Stimulated activated CD8-positive, alpha-beta memory T cell treated with anti-CD3 and anti-CD28 coated beads, Interleukin-7, amount 100 ng/mL, for 1 hour (primary cell): Measurements from ENCODE around the gene DPP4.

Experiments
- DNase-seq, 2 donors: peaks; one replicate each; pipeline ENCODE4 v3.0.0-alpha.2; 2020; ENCODE audit warnings: low read depth in 2 of 2

The DPP4 gene

DNA sequence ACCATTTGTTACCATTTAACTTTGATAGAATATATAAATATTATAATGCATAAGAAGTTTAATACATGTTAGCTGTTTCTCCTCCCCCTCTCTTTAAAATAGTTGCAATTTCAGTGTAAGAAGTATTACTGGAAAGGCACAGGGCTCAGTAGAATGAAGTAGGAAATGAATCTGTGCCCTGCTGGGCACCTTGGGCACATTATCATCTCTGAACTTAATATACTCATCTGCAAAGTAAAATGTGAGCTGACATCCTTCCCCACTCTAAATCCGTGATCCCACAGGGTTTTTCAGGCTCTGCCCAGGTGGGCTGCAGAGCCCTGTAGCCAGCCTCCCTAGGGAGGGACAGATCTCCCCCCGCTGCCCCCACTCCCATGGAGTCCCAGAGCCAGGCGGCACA, 56.8 kb downstream of the DPP4 start:
- no peak for DNase-seq

- no peak for DNase-seq
Observed at GRCh38 chr2:162016080-162016479, 57.9 kb downstream of the DPP4 start.

DNA sequence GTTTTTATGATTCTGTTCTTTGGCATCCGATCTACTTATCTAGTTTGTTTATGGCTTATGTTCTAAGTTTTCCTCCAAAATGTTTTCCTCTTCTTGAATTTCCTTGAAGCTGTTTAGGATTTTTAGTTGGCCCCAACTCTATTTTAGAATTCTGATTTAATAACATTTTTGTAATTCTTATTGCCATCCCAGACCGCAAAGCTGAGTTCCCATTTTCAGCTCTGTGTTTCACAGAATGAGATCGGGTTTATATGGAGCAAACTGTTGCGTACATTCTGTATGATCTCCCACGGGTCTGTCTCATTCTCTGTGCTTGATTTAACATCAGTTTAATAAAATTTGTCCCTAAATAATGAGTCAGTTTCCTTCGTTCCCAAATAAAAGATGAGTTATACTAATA, 59.3 kb downstream of the DPP4 start:
- DNase-seq = no peak

DNA sequence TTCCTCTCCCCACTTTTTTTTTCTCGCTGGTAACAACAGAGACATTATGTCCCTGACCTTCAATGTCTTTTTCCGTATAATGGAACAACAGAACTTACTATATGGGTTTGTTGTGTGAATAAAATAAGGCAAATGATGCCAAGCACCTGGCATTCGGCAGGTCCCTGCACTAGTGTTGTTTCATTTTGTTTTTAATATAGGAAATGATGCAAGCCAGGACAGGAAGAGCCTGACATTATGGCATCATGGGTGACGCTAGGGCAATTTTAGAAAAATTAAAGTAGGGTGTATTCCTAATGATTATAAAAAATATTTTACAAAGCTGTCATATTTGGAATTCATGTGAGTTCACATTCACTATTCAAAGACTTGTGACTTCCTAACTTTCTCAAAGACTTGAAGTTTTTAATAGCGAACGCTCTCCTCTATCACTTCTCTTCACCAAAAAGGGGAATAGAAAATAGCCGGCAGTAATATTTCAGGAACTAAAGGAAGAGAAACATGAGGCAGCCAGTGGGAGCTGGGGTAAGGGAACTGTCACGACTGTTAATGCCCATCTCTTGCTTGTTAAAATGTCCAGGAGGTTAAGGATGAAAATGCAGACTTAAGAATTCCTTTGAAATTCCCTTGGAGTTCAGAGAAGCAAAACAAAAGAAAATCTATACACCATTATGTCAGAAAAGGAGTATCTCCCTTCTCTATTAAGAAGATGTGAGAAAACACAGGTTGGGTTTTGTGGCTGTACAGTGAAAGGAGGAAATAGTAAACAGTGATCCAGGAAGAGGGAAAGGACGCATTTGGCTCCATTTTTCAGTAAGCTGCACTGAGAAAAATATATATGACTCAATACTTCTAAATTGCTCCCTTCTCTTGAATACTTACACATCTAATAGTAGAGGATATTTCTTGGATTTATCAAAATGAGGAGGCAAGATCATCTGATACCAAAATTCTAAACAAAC, 60.2 kb downstream of the DPP4 start:
- DNase-seq = no peak

- DNase-seq = no peak
Observed at GRCh38 chr2:162012565-162013058, 61.4 kb downstream of the DPP4 start.

DNA sequence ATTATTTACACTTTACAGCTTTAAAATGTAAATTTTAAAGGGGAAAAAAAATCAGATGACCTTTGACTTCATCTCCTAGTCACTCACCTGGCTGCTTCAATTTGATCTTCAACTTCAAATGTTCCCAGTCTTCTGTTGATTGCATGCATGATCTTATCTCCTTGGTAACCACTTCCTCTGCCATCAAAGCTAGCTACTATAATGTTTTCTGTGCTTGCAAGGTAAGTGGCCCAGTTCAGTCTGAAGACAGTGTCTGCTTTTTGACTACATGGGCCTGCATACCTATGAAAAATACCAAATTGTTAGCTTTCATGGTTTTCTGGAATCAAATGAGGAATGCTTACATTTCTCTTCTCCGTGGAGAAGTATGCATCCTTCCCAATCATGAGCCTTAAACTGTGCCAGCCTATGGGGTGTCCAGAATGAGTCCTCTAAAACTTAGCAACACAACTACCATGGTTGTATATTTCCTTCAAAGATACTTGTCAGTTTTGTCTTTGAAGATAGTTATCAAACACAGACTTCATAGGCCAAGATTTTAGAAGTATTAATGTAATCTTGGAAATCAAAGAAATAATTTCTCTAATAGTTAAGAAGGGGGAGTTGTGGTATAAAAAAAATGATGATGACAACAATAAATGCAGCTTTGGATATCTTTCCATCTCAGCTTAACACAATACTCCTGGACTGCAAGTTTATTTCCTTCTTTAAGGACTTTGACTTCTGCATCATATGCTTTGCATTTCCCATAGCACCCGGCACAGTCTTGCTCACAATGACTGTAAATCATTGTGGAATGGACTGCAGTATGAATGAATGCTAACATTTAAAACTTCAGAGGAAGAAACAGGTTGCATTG, 62.1 kb downstream of the DPP4 start:
- no peak for DNase-seq

GRCh38 chr2:162009543-162009942, 64.5 kb downstream of the DPP4 start:
- DNase-seq = no peak

GRCh38 chr2:162007447-162008040, 66.5 kb downstream of the DPP4 start:
- DNase-seq = no peak

DNA sequence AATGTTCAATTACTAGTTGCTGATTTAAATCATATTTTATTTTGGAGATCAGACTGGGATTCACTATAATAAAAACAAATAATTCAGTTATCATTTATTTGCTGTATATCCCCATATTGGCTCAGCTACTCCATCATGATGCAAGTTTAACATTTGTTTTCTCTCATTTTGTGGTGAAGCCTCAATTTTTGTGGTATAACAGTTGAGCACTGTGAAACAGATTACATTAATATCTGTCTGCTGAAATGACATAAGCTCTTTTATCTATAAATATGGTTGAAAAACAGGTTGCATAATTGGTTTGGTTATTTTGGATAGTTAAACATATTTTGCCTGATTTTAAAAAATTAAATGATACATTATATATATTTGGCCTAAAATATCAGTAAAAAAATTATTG, 67.7 kb downstream of the DPP4 start:
- no peak for DNase-seq

DNA sequence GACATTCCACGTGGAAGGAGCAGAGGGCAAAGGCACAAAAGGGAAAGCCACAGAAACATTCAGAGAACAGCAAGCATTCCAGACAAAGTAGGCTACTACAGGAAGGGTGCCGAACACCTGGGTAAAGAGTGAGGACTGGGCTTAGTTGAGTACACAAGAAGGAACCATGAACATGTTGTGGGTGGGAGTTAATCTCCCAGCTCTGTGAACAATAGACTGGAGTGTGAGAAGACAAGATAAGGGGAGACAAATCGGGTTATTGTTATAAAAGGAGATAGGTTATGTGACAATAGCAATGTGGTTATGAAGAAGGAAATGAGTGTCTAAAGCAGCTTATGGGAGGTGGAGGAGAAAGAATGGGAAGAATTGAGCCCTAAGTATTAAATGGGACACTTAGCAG, 70.0 kb downstream of the DPP4 start:
- DNase-seq = no peak

- DNase-seq = no peak
Observed at GRCh38 chr2:162002623-162003235, 71.3 kb downstream of the DPP4 start.

- DNase-seq = no peak
Observed at GRCh38 chr2:162000431-162000830, 73.6 kb downstream of the DPP4 start.

DNA sequence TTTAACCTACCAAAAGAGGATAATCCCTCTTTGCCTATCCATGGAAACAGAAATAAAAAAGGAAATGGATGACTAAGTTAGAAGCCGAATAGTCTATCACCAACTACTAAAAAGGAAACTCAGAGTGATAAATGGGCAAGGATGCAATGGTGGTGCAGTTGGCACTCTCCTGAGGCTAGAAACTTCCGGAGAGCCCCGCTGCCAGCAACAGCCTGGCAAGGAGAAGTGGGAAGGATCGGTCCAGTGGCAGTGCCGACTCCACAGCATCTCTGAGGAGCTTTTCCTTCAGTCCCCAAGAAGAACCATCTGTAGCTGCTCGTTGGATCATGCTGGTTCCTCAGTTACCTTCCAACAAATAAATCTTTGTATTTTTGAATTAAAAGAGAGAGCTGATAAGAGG, 74.7 kb downstream of the DPP4 start:
- no peak for DNase-seq

DNA sequence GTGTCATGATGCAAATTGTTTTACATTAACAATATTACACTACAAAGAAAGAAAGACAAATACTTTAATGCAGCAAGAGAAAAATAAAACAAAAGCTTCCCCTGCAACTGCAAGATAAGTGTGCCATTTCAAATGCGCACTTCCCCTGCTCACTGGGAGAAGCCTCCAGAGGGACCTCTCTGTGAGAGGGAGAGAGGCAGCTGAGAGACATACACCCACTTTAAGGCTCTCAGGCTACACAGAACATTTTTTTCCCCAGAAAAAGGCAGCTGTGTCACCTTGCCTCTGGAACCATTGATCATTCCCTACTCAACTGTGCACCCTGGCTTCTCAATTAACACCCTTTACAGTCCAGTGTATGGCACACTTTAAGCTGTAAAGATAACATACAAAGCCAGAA, 75.2 kb downstream of the DPP4 start:
- DNase-seq = no peak

DNA sequence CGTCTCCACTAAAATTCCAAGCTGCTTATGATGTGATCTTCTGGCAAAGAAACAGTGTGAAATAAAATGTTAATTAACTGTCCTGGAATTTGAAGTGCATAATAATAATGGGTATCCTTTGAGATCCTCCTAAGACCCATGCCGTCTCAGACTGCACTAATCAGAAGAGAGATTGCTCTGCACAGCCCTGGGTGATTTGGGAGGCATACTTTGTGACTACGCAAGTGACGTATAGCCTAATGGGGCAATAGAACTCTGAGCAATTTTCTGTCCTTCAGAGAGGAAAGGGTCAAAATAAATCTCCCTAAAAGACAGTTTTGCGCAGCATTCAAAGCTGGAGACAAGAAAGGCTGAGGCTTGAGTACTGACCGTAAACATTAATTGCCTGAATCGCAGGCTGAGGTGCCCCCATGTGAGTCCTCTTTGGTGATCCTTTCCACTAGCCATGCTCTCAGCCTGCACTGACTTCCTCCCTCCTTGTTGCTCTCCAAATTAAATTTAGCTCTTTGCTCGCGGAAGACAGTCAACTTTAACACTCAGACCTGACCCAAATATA, 76.0 kb downstream of the DPP4 start:
- no peak for DNase-seq

DNA sequence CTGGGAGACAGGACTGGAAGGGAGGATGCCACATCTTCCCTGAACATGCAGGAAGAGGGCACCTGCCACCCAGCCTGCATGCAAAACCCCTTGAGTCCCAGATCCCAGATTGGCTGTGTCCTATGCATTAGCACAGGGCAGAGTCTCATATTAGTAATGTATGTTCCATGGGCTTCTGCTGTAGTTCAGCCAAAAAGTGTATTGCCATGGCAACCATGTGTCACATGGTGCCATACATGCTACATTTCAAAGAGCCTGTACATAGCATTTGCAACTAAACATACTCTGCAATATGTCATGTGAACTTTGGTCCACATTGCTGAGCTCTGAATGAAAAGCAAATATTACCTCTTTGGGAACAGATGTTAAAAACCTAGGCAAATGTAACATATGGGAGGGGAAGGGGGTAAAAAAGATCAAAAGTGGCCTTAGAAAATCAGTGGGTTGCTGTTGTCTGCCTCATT, 78.4 kb downstream of the DPP4 start:
- DNase-seq = no peak

DNA sequence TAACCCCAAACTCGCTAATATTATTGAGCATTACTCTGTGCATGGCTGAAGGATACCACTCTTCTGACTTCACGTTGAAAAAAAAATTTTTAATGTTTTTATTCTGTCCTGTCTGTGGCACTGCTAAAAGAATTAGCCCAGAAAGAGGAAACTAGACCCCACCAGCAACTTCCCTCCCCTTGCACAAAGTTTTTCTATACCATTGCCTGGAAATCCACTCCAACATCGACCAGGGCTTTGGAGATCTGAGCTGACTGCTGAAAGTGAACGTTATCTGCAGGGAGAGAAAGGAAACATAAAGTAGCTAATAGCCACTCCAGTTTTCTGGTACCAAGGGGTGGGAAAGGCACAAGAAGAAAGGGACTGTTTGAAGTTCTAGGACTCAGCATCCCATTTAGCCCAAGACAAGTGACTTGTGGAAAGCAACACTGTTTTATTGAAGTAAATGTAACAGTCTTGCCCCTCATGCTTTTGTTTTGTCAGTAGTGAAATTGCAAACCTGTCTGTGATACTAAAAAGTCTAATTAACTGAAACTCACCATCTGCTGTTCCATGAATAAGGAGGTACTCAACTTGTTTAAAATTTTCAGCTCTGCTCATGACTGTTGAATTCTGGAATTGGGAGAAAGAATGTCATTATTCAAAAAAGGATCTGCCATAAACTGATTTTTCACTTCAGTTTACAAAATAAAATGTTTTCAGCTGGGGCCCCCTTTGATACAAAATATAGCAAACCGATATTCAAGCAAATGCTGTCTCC, 79.1 kb downstream of the DPP4 start:
- no peak for DNase-seq

GRCh38 chr2:161992531-161992930, 81.5 kb downstream of the DPP4 start:
- DNase-seq = peak in 1 of 2 donors; percentile 27

GRCh38 chr2:161991991-161992390, 82.0 kb downstream of the DPP4 start:
- no peak for DNase-seq

GRCh38 chr2:161990741-161991140, 83.3 kb downstream of the DPP4 start:
- DNase-seq = no peak

GRCh38 chr2:161990036-161990435, 84.0 kb downstream of the DPP4 start:
- DNase-seq = no peak
